H1 (cell line): ENCODE measurements around the gene COL11A1. TPM values are rescaled to one million over a fixed set of nuclear protein-coding genes. Genes with fewer than 3 reads are reported as not detected.

Experiments used
- ASH2L ChIP-seq: fragments of 200-600, 300-600 bp; sonication (generic); IDR thresholded peaks from one replicate; pipeline ENCODE4 v1.7.1; 2017; ENCODE audit warnings: low read length
- FOSL1 ChIP-seq: IDR thresholded peaks from 2 replicates; pipeline ENCODE4 v1.6.1; 2011; ENCODE audit warnings: mild to moderate bottlenecking, low read depth, low read length, moderate library complexity; ENCODE audit not compliant: insufficient read depth
- POLR2AphosphoS5 ChIP-seq: IDR thresholded peaks from 2 replicates; pipeline ENCODE4 v1.6.1; 2011; ENCODE audit warnings: low read depth, low read length
- polyA plus RNA-seq, 7 experiments: library from polyadenylated mRNA; depleted of rRNA in 3 of 7; stranded (reverse) in 5 of 7; unstranded in 2 of 7; fragments of >200 nt in 5 of 7; fragments of 200-250 nt in 2 of 7; gene quantifications; 1 replicate in 5 of 7; 2 replicates in 1 of 7; 4 replicates in 1 of 7; pipeline versions ENCODE4 v1.2.1 to v1.2.3, GENCODE V29; 2011 to 2013; ENCODE audit warnings: missing spikeins in 2 of 7, mixed read lengths in 2 of 7
- total RNA-seq: library from RNA; stranded (reverse); fragmentation: NEBNext Ultra II Directional; extraction: Animal tissue kit (Norgen Biotek cat#: 25700); gene quantifications from 2 replicates; pipeline ENCODE4 v1.2.1, GENCODE V29; 2021
- TF ChIP-seq, protein P1 (sequence below): IDR thresholded peaks from 2 replicates; pipeline ENCODE4 v1.6.1; 2011; ENCODE audit warnings: low read depth, mild to moderate bottlenecking, low read length; ENCODE audit not compliant: insufficient read depth

Gene COL11A1
- total and polyA plus RNA-seq, 2 of the 8 experiments (the other 6 are each of a cell fraction or from before 2014, with no cell fraction given) = 4.0 to 27.9 TPM

DNA sequence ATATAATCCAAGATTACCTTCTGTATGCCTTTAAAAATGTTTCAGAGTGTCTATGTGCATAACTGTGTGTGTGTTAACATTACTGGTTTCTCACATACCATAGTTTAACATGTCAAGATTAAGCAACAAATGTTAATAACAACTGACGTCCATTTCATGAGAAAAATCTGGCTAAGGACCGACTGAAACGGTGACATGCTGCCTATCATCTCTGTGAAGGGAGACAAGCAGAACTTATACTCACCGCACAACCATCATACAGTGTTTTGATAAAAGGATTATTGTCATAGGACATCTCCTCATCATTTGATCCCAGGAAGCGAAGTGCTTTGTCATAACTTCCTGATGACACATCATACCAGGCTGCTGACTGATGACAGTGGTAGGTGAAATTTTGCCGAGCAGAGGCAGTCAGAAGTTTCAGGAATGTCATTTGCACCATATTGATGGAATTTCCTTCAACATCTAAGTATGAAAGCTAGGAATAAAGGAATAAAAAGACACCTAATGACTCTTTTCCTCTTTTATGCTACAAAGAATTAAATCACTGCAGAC is 228.8 kb downstream of the COL11A1 start (continued):
- TF ChIP-seq, protein P1, sequence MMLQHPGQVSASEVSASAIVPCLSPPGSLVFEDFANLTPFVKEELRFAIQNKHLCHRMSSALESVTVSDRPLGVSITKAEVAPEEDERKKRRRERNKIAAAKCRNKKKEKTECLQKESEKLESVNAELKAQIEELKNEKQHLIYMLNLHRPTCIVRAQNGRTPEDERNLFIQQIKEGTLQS = no peak
- TF ChIP-seq ASH2L (no peak), FOSL1 (no peak), POLR2AphosphoS5 (no peak)
- TF ChIP-seq, all 59 proteins: peak for 0
